Cardiac muscle cell (in vitro differentiated cells and primary cell): Measurements from ENCODE around the gene IFNGR2. TPM values are rescaled to one million over a fixed set of nuclear protein-coding genes. Genes with fewer than 3 reads are reported as not detected.

ENCODE experiments used
- DNase-seq, 2 donors: peaks; one replicate each; pipeline versions ENCODE4 v3.0.0 to v3.0.0-alpha.2; 2010 to 2017; ENCODE audit warnings: low read depth in 1 of 2, low spot score in 1 of 2
- H3K27ac ChIP-seq: fragments of 200-600 bp; sonication (generic); 2 replicates; pipeline ENCODE4 v1.5.1; 2016
- H3K27me3 ChIP-seq: fragments of 200-600 bp; sonication (generic); 2 replicates; pipeline ENCODE4 v1.6.0; 2016; ENCODE audit warnings: control low read depth
- H3K36me3 ChIP-seq: fragments of 200-600 bp; sonication (generic); 2 replicates; pipeline ENCODE4 v1.5.1; 2016; ENCODE audit warnings: control low read depth
- H3K4me1 ChIP-seq: fragments of 200-600 bp; sonication (generic); 2 replicates; pipeline ENCODE4 v1.8.1; 2017; ENCODE audit warnings: low read depth, mild to moderate bottlenecking, mixed run types
- H3K4me3 ChIP-seq: fragments of 200-600 bp; sonication (generic); 2 replicates; pipeline ENCODE4 v1.5.1; 2016; ENCODE audit warnings: mild to moderate bottlenecking
- H3K9me3 ChIP-seq: fragments of 200-600 bp; sonication (generic); 2 replicates; pipeline ENCODE4 v1.5.1; 2017; ENCODE audit warnings: low read depth, mild to moderate bottlenecking, control low read depth
- polyA plus RNA-seq: library from polyadenylated mRNA; unstranded; fragments of >200 nt; fragmentation: Nextera tagmentation; extraction: Ambion mirVana; gene quantifications from 2 replicates; pipeline ENCODE4 v1.2.1, GENCODE V29; 2016
- total RNA-seq: library from RNA; depleted of rRNA; stranded (reverse); fragments of >200 nt; gene quantifications from 2 replicates; pipeline ENCODE4 v1.2.3, GENCODE V29; 2016
- TF ChIP-seq, protein P1 (sequence below): IDR thresholded peaks from 2 replicates; pipeline ENCODE4 v1.5.1; 2012; ENCODE audit warnings: low read depth, mild to moderate bottlenecking, low read length

Gene IFNGR2
- total and polyA plus RNA-seq, 2 experiments from 2014 or later = 36.8 to 64.6 TPM

DNA sequence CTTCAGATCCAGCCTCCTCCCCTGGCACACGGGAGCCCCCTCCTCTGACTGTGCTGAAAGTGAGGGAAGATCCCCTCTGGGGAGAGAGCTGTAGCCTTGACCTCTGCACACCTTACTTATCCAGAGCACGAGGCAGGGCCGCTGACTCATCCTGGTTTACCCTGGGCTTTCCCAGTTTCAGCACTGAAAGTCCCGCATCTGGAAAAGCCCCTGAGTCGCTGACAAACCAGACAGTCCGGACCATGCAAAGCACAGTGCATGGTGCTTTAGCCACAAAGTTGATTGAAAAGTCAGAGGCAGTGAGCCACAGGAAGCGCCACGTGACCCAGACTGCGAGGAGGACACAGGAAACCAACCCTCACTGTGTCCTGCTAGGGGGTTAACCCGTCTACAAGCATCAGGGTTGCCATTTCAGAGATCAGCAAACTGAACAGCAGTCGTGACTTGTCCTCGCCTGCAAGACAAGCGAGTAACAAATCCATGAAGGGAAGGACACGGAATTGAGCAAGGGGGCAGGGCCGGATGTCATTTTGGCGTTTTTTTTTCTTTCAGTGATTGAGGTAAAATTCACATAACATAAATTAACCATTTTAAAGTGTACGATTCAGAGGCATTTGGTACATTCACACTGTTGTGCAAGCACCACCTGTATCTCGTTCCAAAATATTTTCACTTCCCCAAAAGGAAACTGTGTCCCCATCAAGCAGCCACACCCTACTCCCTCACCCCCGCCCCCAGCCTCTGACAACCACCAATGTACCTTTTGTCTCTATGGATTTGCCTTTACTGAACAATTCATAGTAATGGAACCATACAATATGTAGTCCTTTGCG is 19.9 kb upstream of the IFNGR2 start:
- H3K27ac ChIP-seq = no peak overlapping the region
- H3K4me3 ChIP-seq = no peak overlapping the region
- TF ChIP-seq, protein P1, sequence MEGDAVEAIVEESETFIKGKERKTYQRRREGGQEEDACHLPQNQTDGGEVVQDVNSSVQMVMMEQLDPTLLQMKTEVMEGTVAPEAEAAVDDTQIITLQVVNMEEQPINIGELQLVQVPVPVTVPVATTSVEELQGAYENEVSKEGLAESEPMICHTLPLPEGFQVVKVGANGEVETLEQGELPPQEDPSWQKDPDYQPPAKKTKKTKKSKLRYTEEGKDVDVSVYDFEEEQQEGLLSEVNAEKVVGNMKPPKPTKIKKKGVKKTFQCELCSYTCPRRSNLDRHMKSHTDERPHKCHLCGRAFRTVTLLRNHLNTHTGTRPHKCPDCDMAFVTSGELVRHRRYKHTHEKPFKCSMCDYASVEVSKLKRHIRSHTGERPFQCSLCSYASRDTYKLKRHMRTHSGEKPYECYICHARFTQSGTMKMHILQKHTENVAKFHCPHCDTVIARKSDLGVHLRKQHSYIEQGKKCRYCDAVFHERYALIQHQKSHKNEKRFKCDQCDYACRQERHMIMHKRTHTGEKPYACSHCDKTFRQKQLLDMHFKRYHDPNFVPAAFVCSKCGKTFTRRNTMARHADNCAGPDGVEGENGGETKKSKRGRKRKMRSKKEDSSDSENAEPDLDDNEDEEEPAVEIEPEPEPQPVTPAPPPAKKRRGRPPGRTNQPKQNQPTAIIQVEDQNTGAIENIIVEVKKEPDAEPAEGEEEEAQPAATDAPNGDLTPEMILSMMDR = no peak

DNA sequence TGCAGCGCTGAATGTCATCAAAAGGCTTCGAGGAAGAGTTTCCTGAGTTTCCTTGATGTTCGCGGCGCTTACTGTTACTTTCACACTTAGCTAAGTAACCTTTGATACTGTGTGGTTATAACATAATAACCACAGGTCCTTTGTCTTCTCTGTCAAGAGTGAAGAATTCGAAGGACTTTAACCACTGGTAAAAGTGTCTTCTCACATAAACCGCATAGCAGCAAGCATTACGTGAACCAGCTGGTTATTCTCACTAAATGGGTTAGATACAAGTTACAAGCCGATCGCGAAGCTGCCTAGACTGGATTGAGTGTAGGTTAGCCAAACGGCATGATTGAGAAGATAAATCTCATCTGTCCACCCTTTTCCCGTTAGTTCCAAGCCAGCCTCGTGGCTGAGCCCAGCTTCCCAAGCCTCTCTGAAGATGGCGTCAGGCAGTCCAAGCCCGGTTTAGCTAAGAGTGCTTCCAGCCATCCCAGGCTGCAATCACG is 18.3 kb upstream of the IFNGR2 start:
- Histone ChIP-seq H3K27ac (no peak overlapping the region), H3K4me3 (no peak overlapping the region), H3K4me1 (peaks cover 8% of the 10 kb centered on the region), H3K27me3 (no peaks in the 10 kb centered on the region), H3K36me3 (no peaks in the 10 kb centered on the region), H3K9me3 (no peaks in the 10 kb centered on the region)
- TF ChIP-seq, protein P1 = no peak
- no peak for DNase-seq

More for the DNA sequence above, 19.9 kb upstream of the IFNGR2 start:
- Histone ChIP-seq H3K9me3 (no peaks in the 10 kb centered on the region), H3K27me3 (no peaks in the 10 kb centered on the region), H3K36me3 (no peaks in the 10 kb centered on the region), H3K4me1 (peaks cover 8% of the 10 kb centered on the region)
- peak; percentile 6 to 78 for DNase-seq

DNA sequence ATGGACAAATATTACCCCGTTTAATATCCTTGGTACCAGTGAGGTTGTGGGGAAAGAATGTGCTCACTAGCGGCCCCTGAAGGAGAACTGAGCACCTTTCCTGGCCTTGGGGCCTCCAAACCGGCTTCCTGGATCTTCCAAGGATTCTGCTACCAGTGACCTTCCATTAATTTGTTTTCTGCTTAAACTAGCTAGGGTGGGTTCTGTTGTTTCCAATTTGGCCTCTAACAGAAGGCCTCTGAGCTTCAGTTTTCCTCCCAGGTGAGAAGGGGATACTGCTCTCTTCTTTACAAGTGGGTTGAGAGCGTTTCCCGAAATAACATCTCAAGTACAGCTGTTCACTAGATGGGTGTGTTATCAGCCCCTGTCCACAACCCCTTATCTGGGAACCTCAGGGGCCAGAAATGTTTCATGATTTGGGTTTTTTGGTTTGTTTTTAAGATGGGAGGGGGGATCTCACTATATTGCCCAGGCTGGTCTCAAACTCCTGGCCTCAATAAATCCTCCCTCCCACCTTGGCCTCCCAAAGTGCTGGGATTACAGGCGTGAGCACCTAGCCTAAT is 16.9 kb upstream of the IFNGR2 start:
- peak in 1 of 2 donors; percentile 24 for DNase-seq
- peaks cover 8% of the 10 kb centered on the region for H3K4me1 ChIP-seq
- TF ChIP-seq, protein P1 = peak; percentile 38
- no peaks in the 10 kb centered on the region for H3K27me3 ChIP-seq
- H3K4me3 ChIP-seq = no peak overlapping the region
- H3K36me3 ChIP-seq = no peaks in the 10 kb centered on the region
- H3K27ac ChIP-seq = peak overlapping the region; percentile 30
- H3K9me3 ChIP-seq = no peaks in the 10 kb centered on the region

DNA sequence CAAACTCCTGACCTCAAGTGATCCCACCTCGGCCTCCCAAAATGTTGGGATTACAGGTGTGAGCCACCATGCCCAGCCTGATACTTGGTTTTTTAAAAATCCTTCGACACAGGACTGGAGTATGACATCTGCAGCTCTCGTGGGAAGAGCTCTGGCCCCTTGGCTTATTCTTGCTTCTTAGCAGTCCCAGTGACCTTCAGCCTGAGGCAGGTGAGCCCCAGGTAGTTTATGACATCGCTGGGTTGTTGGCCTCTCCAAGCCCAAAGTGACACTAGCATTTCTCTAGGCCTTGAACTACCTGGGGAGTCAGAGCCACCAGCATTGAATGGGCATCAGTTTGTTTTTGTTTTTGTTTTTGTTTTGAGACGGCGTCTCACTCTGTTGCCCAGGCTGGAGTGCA is 15.9 kb upstream of the IFNGR2 start:
- no peak for DNase-seq
- Histone ChIP-seq H3K36me3 (no peaks in the 10 kb centered on the region), H3K9me3 (no peaks in the 10 kb centered on the region), H3K4me1 (peaks cover 8% of the 10 kb centered on the region), H3K4me3 (no peak overlapping the region), H3K27me3 (no peaks in the 10 kb centered on the region), H3K27ac (no peak overlapping the region)
- TF ChIP-seq, protein P1 = no peak

DNA sequence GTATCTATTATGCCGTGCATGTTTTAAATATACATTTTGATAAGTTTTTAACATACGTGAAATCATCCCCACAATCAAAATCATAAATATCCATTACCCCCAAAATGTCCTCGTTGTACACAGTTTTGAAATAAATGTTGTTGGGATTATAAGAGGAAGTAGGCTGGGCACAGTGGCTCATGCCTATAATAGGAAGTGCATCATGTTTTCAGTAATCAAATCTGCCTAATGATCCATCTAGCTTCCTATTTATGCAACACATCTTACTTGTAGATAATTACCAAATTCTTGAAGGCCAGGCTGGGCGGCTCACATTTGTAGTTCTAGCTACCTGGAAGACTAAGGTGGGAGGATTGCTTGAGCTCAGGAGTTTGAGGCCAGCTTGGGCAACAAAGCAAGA is 15.0 kb upstream of the IFNGR2 start:
- Histone ChIP-seq H3K4me3 (no peak overlapping the region), H3K27ac (no peak overlapping the region), H3K27me3 (no peaks in the 10 kb centered on the region), H3K9me3 (no peaks in the 10 kb centered on the region), H3K4me1 (peaks cover 8% of the 10 kb centered on the region), H3K36me3 (no peaks in the 10 kb centered on the region)
- no peak for DNase-seq
- TF ChIP-seq, protein P1 = no peak
